ENCODE data around the gene MIB1.

The MIB1 gene

DNA sequence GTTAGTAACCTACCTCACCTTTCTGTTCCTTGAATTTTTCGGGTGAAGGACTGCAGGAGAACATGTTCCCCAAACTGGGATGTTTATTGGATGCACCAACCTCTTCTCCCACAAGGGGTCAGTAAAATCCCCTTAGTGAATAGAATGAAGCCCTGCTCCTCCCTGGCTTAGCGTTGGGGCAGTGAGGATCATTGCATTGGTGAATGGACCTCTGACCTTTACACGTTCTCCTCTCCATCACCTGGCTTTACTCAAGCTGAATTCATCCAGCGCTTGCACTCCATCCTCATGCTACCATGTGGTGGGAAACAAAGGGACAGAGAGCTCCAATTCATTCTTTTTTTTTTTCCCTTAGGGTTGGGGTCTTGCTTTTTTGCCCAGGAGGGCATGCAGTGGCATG is 157.2 kb downstream of the MIB1 start:
- DNase-seq = peak; percentile 55

DNA sequence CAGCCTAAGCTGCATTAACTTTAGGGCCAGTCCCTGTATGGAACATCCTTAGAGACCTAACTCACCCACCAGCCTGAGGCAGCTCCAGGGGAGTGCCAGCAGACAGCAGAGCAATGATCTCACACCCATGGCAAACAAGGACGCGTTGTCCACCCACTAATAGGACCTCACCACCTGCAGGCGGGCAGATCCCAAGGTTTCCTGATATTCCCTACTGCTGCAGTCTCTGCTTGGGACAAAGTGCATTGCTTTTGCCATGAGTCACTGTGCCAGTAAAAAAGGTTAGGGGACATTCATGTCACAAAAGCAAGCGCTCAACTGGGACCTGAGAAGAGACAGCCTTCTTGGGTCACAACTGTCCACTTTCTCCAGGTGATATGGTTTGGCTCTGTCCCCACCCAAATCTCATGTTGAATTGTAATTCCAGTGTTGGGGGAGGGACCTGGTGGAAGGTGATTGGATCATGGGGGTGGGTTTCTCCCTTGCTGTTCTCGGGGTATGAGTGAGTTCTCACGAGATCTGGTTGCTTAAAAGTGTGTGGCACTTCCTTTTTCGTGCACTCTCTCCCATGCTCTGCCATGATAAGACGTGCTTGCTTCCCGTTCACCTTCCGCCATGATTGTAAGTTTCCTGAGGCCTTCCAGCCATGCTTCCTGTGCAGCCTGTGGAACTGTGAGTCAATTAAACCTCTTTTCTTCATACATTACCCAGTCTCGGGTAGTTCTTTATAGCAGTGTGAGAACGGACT is 160.2 kb downstream of the MIB1 start:
- no peak for DNase-seq

DNA sequence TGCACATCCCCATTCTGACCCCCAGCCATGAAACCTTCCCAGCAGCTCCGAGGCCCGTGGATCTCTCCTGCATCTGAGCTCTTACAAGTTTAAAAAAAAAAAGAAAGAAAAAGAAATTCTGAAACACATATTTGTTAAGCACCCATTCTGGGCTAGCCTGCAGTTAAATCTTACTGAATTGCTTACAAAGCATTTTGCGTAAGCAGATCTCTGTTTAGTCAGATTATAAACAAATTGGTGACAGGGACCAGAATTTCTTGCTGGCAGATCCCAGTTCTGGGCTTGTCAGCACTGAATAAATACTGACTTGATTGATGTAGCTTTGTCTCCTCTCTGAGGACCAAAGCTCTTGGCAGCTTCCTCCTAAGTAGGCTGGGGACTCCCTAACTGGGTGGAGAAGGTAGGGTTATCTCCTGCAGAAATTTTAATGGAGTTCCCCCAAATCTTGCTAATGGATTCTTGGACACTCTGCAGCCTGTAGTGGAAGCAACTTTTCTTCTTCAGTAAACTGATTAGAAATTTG is 160.9 kb downstream of the MIB1 start:
- DNase-seq = no peak

DNA sequence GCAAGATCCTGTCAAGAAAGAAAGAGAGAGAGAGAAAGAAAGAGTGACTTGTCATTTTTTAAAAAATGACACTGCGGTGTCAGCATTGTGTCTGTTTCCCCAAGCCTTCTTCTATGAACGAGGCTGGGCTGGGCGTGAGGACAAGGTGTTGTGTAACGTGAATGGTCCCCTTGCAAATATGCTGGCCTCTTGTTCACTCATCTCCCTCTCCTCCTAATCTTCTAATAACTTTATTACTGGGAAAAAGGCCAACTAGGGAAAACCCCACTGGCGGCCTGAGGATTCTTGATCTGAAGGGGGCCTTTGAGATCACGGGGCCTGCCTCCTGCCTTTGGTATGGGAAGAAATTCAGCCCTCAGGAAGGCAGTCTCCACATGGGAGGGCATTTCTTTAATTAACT is 163.1 kb downstream of the MIB1 start:
- no peak for DNase-seq

DNA sequence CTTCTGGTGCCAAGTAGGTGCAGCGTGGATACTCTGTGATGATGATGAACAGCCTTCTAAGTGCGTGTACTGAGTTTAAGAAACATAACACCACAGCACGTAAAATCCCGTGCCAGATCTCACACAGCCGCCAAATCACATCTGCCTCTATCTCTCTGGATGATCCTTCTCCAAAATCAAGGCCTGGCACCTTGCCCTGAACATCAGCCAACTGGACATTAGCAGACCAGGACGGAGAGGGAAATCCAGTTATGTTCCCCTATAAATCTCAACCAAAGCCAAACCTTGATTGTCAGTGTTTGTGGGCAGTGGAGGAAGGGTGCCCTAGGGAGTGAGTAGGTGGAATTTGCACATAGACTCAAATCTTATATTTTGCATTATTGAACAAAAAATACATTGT is 164.3 kb downstream of the MIB1 start:
- no peak for DNase-seq

- no peak for DNase-seq
Measured at GRCh38 chr18:21907451-21907850, 166.9 kb downstream of the MIB1 start.

GRCh38 chr18:21908711-21909110 is 168.1 kb downstream of the MIB1 start:
- no peak for DNase-seq

GRCh38 chr18:21910906-21911305 is 170.3 kb downstream of the MIB1 start:
- DNase-seq = no peak

DNA sequence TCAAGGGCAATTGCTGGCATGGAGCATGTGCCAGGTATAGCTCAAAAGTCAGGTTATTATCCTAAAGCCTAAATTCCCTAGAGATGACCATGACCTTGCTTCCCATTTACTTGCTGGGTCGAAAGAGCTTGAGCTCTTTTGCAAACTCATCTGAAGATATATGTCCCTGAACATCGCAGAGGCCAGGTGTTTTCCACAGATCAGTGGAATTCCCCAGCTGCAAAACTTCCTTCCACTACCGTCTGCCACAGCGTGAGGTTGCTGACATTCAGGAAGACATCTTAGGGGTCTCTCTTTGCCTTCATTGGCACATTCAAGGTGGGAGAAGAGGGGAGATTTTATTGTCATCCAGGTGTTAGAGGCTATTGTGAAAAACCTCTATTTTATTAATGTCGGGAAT is 171.0 kb downstream of the MIB1 start:
- no peak for DNase-seq

- no peak for DNase-seq
Measured at GRCh38 chr18:21912339-21913239, 172.0 kb downstream of the MIB1 start.

DNA sequence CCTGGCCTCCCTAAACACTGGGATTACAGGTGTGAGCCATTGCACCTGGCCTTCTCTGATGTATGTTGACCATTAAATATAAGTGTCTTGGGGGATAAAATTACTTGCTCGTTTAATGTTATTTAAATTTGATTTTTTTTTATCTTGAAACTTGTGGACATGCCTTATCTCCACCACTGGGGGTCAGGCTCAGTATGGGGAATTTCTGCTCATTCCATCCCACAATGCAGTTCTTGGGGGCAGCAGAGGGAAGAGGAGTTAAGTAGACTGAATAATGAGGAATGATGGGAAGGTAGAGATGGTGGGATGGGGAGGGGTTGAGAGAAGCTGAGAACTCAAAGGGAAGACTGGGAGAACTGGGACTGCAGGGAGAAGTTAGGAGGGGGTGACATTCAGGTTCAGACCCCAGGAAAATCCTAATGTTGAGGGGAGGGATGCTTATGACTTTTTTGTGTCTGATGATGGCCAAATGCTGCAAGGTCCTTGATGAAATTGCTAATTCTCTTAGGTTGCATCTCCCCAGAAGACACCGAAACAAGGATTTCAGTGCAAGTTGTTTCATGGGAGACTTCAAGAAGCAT is 174.2 kb downstream of the MIB1 start:
- DNase-seq = no peak

DNA sequence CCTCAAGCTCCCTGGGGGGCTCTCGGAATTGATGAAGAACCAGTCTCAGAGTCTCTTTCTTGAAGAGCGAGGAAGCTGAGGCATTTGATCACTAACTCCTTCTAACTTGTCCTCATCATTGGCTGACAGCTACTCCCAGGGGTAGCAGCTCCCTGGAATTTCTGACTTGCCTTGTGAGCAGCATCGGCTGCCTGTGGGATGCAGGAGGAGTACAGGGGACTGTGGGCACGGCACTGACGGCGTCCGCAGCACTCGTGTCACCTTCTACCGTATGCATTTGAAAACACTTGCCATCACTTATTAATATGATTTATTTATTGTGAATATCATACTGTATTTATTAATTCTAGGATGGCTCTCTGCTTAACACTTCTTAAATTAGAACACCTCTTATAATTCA is 175.0 kb downstream of the MIB1 start:
- no peak for DNase-seq

- DNase-seq = no peak
Measured at GRCh38 chr18:21916594-21916993, 176.0 kb downstream of the MIB1 start.

DNA sequence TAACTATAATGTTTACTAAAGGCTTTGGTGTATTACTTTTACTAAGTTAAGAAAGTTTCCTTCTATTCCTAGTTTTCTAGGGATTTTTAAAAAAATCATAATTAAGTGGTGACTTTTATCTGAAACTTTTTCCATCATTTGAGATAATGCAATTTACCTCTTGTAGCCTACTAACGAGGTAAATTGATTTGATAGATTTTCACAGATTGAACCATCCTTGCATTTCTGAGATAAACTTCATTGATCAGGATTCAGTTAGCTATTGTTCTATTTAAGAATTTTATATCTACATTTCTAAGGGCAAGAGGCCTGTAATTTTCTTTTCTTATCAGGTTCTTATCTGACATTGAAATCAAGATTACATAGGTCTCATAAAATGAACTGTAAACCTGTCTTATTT is 178.1 kb downstream of the MIB1 start:
- no peak for DNase-seq
